PC-3 (cell line): Measurements from ENCODE around the gene MCCC1. TPM values are rescaled to one million over a fixed set of nuclear protein-coding genes. Genes with fewer than 3 reads are reported as not detected.

Source experiments
- ATAC-seq: fragments of 200-7000 bp; cut with Tn5 transposase; 2 replicates; pipeline ENCODE4 v1.9.1; 2020; ENCODE audit warnings: mild to moderate bottlenecking, moderate library complexity
- BruUV-seq: library from RNA; stranded (reverse); fragments of 400-500 nt; replicated peaks from 2 replicates; lab custom pipeline; 2021; lab: Mats Ljungman, UMichigan
- CTCF ChIA-PET: fragments of 300-600 bp; sonication (Branson Sonifier 250); formaldehyde crosslinking; loops from one replicate; lab custom pipeline; 2022; ENCODE audit warnings: antibody characterized with exemption; lab: Charles Lee
- POLR2A ChIA-PET: fragments of 300-600 bp; sonication (Branson Sonifier 250); formaldehyde crosslinking; loops from one replicate; lab custom pipeline; 2022; ENCODE audit warnings: antibody characterized with exemption; ENCODE audit not compliant: unreplicated experiment; lab: Charles Lee
- DNase-seq: peaks from one replicate; pipeline ENCODE4 v3.0.0-alpha.2; 2015
- H2AFZ ChIP-seq: fragments of 300-600 bp; sonication (generic); 2 replicates; pipeline ENCODE4 v1.6.0; 2016; ENCODE audit warnings: antibody characterized with exemption, low read length
- H3F3A ChIP-seq: fragments of 300-600 bp; sonication (generic); one replicate; pipeline ENCODE4 v1.6.0; 2017; ENCODE audit warnings: antibody characterized with exemption, low read length, control low read depth, mild to moderate bottlenecking; ENCODE audit not compliant: unreplicated experiment
- H3K27ac ChIP-seq: fragments of 300-600 bp; sonication (generic); 2 replicates; pipeline ENCODE4 v1.5.1; 2016; ENCODE audit warnings: mild to moderate bottlenecking, low read length
- H3K27me3 ChIP-seq: fragments of 300-600 bp; sonication (generic); 2 replicates; pipeline ENCODE4 v1.6.1; 2016; ENCODE audit warnings: low read length, mixed read lengths
- H3K36me3 ChIP-seq: fragments of 300-600 bp; sonication (generic); 2 replicates; pipeline ENCODE4 v1.6.1; 2016; ENCODE audit warnings: low read depth, mixed run types, low read length, mixed read lengths
- H3K4me1 ChIP-seq: fragments of 300-600 bp; sonication (generic); 2 replicates; pipeline ENCODE4 v1.5.1; 2016; ENCODE audit warnings: low read length; ENCODE audit not compliant: insufficient read depth
- H3K4me2 ChIP-seq: fragments of 300-600 bp; sonication (generic); 2 replicates; pipeline ENCODE4 v1.6.0; 2016; ENCODE audit warnings: low read length
- H3K4me3 ChIP-seq: fragments of 300-600 bp; sonication (generic); 2 replicates; pipeline ENCODE4 v1.5.1; 2016; ENCODE audit warnings: mild to moderate bottlenecking, low read length, mixed read lengths
- H3K79me2 ChIP-seq: fragments of 300-600 bp; sonication (generic); 2 replicates; pipeline ENCODE4 v1.6.1; 2017; ENCODE audit warnings: low read length, mixed read lengths
- H3K9ac ChIP-seq: fragments of 300-600 bp; sonication (generic); 2 replicates; pipeline ENCODE4 v1.6.0; 2016; ENCODE audit warnings: mild to moderate bottlenecking, low read length
- H3K9me2 ChIP-seq: fragments of 300-600 bp; sonication (generic); replicated peaks from 2 replicates; pipeline ENCODE4 v1.6.1; 2016; ENCODE audit warnings: mixed run types, low read length, mixed read lengths
- H3K9me3 ChIP-seq: fragments of 300-600 bp; sonication (generic); 2 replicates; pipeline ENCODE4 v1.6.1; 2016; ENCODE audit warnings: low read length, mixed read lengths
- H4K20me1 ChIP-seq: fragments of 300-600 bp; sonication (generic); 2 replicates; pipeline ENCODE4 v1.6.1; 2016; ENCODE audit warnings: low read length, mixed read lengths
- CTCF ChIP-seq: fragments of 300-600 bp; sonication (generic); conservative IDR thresholded peaks from 2 replicates; pipeline ENCODE4 v1.5.1; 2017; ENCODE audit warnings: antibody characterized with exemption, low read depth, mild to moderate bottlenecking, low read length
- EZH2 ChIP-seq: fragments of 300-600 bp; sonication (generic); IDR thresholded peaks from one replicate; pipeline ENCODE4 v1.6.1; 2017; ENCODE audit warnings: antibody characterized with exemption, mild to moderate bottlenecking, low read length; ENCODE audit not compliant: unreplicated experiment
- EZH2phosphoT487 ChIP-seq: fragments of 300-600 bp; sonication (generic); IDR thresholded peaks from 2 replicates; pipeline ENCODE4 v1.6.1; 2018; ENCODE audit warnings: mild to moderate bottlenecking, antibody characterized with exemption, low read length, borderline replicate concordance
- intact Hi-C: fragments of 100-400 bp; cut with micrococcal nuclease; formaldehyde crosslinking; loops from 2 replicates; pipeline ENCODE4 v1.9.0; 2023
- total RNA-seq: library from RNA; depleted of rRNA; stranded (reverse); fragments of >200 nt; gene quantifications from 2 replicates; pipeline ENCODE4 v1.2.3, GENCODE V29; 2014

The MCCC1 gene
- total RNA-seq, 1 experiment from 2014 or later, result 18.5 TPM

DNA sequence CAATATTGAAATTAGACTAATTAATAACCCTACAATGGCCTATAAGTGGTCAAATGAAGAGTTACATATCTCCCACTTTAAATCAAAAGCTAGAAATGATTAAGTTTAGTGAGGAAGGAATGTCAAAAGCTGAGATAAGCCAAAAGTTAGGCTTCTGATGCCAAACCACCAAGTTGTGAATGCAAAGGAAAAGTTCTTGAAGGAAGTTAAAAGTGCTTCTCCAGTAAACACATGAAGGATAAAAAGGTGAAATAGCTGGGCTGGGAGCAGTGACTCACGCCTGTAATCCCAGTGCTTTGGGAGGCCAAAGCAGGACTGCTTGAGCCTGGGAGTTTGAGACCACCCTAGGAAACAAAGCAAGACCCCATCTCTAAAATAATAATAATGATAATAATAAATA lies 72.0 kb downstream of the MCCC1 start:
- no peak overlapping the region for H2AFZ ChIP-seq
- H3K27me3 ChIP-seq, result no peaks in the 10 kb centered on the region
- intact Hi-C loops, result no loop called here
- no TSS peak for BruUV-seq
- ChIA-PET POLR2A (no interaction called here), CTCF (no interaction called here)
- no peak overlapping the region for H3K4me2 ChIP-seq
- no peaks in the 10 kb centered on the region for H3K9me2 ChIP-seq
- no peaks in the 10 kb centered on the region for H3K79me2 ChIP-seq
- H3K27ac ChIP-seq, result no peak overlapping the region
- H3K9me3 ChIP-seq, result 0 out of 2 replicates have a peak, but pooled peaks cover 3% of the 10 kb centered on the region
- TF ChIP-seq EZH2phosphoT487, result no peak
- TF ChIP-seq EZH2, result no peak
- TF ChIP-seq CTCF, result no peak
- DNase-seq (no peak), ATAC-seq (no peak)
- H3K9ac ChIP-seq, result no peak overlapping the region
- no peaks in the 10 kb centered on the region for H4K20me1 ChIP-seq
- no peak overlapping the region for H3K4me3 ChIP-seq
- peaks cover 3% of the 10 kb centered on the region; the same call in 1 of the 2 replicates for H3K36me3 ChIP-seq
- H3F3A ChIP-seq, result no peaks in the 10 kb centered on the region
- H3K4me1 ChIP-seq, result no peaks in the 10 kb centered on the region

- no peak overlapping the region for H3K9ac ChIP-seq
- H3K9me3 ChIP-seq, result 0 out of 2 replicates have a peak, but pooled peaks cover 2% of the 10 kb centered on the region
- H2AFZ ChIP-seq, result no peak overlapping the region
- no peaks in the 10 kb centered on the region for H4K20me1 ChIP-seq
- H3K27me3 ChIP-seq, result no peaks in the 10 kb centered on the region
- ChIA-PET CTCF (no interaction called here), POLR2A (no interaction called here)
- intact Hi-C loops, result no loop called here
- H3K79me2 ChIP-seq, result no peaks in the 10 kb centered on the region
- ATAC-seq (no peak), DNase-seq (no peak)
- no peak overlapping the region for H3K27ac ChIP-seq
- TF ChIP-seq EZH2, result no peak
- TF ChIP-seq EZH2phosphoT487, result no peak
- no peak for TF ChIP-seq CTCF
- H3K4me1 ChIP-seq, result no peaks in the 10 kb centered on the region
- no peak overlapping the region for H3K4me2 ChIP-seq
- no peaks in the 10 kb centered on the region for H3K9me2 ChIP-seq
- no peaks in the 10 kb centered on the region for H3K36me3 ChIP-seq
- no TSS peak for BruUV-seq
- no peak overlapping the region for H3K4me3 ChIP-seq
- no peaks in the 10 kb centered on the region for H3F3A ChIP-seq
These were observed 76.3 kb downstream of the MCCC1 start for GRCh38 chr3:183022936-183023516.

DNA sequence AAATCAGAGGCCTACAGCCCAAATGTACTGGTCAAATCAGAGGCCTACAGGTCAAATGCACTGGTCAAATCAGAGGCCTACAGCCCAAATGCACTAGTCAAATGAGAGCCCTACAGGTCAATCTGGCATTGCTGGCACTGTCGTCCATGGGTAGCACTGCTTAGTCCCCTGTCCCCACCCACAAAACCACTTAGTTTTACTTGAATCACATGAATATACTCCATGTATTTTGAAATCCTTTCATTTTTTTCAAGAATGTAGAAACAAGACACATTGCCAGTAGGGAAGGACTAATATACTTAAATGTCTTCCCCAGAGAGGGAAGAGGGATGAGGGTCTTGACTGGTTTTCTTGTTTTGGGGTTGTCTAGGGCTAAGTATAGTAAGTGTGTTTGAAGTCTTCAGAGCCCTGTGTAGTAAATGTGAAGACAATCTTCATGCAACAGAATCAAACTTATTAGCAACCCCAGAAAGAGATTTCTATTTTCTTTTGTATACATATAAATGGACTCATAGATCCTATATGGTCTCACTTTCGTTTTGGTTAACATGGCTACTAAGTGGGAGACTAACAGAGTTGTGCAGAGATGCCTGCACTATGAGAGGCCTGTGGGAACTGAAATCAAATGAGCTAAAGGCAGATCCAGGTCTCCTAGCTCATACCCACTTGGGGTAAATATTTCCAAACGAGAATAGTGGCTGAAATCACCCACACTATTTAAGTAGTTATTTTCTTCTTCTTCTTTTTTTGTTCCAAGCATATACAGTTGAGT lies 80.7 kb downstream of the MCCC1 start:
- no peaks in the 10 kb centered on the region for H3K27me3 ChIP-seq
- no peaks in the 10 kb centered on the region for H3K9me3 ChIP-seq
- ChIA-PET POLR2A (no interaction called here), CTCF (no interaction called here)
- H3K9me2 ChIP-seq, result no peaks in the 10 kb centered on the region
- no peaks in the 10 kb centered on the region for H3K79me2 ChIP-seq
- intact Hi-C loops, result no loop called here
- H3K4me2 ChIP-seq, result no peak overlapping the region
- DNase-seq (no peak), ATAC-seq (no peak)
- no peaks in the 10 kb centered on the region for H3K4me1 ChIP-seq
- no peak overlapping the region for H3K27ac ChIP-seq
- H2AFZ ChIP-seq, result no peak overlapping the region
- BruUV-seq, result no TSS peak
- H3F3A ChIP-seq, result no peaks in the 10 kb centered on the region
- H3K36me3 ChIP-seq, result peaks cover 7% of the 10 kb centered on the region
- H4K20me1 ChIP-seq, result no peaks in the 10 kb centered on the region
- no peak overlapping the region for H3K9ac ChIP-seq
- TF ChIP-seq EZH2phosphoT487, result no peak
- TF ChIP-seq CTCF, result no peak
- TF ChIP-seq EZH2, result no peak
- no peak overlapping the region for H3K4me3 ChIP-seq
